Liver (tissue), 9 donors: ENCODE data around the gene IL7R. TPM values are rescaled to one million over a fixed set of nuclear protein-coding genes. Genes with fewer than 3 reads are reported as not detected.

Source experiments
- DNase-seq: peaks from one replicate; pipeline ENCODE4 v3.0.0-alpha.2; 2017; ENCODE audit warnings: low spot score
- H3K27ac ChIP-seq, 2 donors: one replicate each; pipeline ENCODE4 v1.7.0; 2013; ENCODE audit warnings: inconsistent platforms in 2 of 2, low read length in 2 of 2, control low read depth in 1 of 2, low read depth in 1 of 2, mild to moderate bottlenecking in 1 of 2
- H3K27me3 ChIP-seq, 4 donors: one replicate each; pipeline versions ENCODE4 v1.6.1 to v1.7.0; 2013; ENCODE audit warnings: low read length in 3 of 4, inconsistent platforms in 1 of 4, mild to moderate bottlenecking in 1 of 4, moderate library complexity in 1 of 4; ENCODE audit not compliant: control insufficient read depth in 4 of 4, insufficient read depth in 4 of 4
- H3K36me3 ChIP-seq, 4 donors: one replicate each; pipeline versions ENCODE4 v1.6.1 to v1.7.0; 2013; ENCODE audit warnings: low read length in 3 of 4, mild to moderate bottlenecking in 3 of 4, low read depth in 1 of 4, moderate library complexity in 1 of 4; ENCODE audit not compliant: control insufficient read depth in 4 of 4, insufficient read depth in 3 of 4
- H3K4me1 ChIP-seq, 4 donors: one replicate each; pipeline versions ENCODE4 v1.6.1 to v1.7.0; 2013; ENCODE audit warnings: low read length in 3 of 4, mild to moderate bottlenecking in 3 of 4, moderate library complexity in 1 of 4; ENCODE audit not compliant: control insufficient read depth in 4 of 4, insufficient read depth in 4 of 4
- H3K4me3 ChIP-seq, 3 donors: one replicate each; pipeline versions ENCODE4 v1.6.1 to v1.7.0; 2013; ENCODE audit warnings: low read length in 3 of 3, control low read depth in 1 of 3, low read depth in 1 of 3, mild to moderate bottlenecking in 1 of 3
- H3K9ac ChIP-seq, 2 donors: one replicate each; pipeline ENCODE4 v1.7.0; 2013; ENCODE audit warnings: low read length in 2 of 2, mild to moderate bottlenecking in 2 of 2, moderate library complexity in 2 of 2, control low read depth in 1 of 2, low read depth in 1 of 2
- H3K9me3 ChIP-seq, 4 donors: one replicate each; pipeline versions ENCODE4 v1.6.1 to v1.7.0; 2013; ENCODE audit warnings: low read length in 3 of 4; ENCODE audit not compliant: control insufficient read depth in 4 of 4
- FOXA1 ChIP-seq: IDR thresholded peaks from 2 replicates; pipeline ENCODE4 v1.6.1; 2016; ENCODE audit warnings: antibody characterized with exemption
- JUND ChIP-seq, 2 donors: IDR thresholded peaks; 2 replicates each; pipeline ENCODE4 v1.6.1; 2016; ENCODE audit warnings: antibody characterized with exemption in 2 of 2
- NR2F2 ChIP-seq: IDR thresholded peaks from 2 replicates; pipeline ENCODE4 v1.6.1; 2016; ENCODE audit warnings: antibody characterized with exemption
- RAD21 ChIP-seq, 2 donors: IDR thresholded peaks; 2 replicates each; pipeline ENCODE4 v1.6.1; 2016; ENCODE audit warnings: antibody characterized with exemption in 2 of 2, mild to moderate bottlenecking in 2 of 2
- RXRA ChIP-seq, 2 donors: IDR thresholded peaks; 2 replicates each; pipeline ENCODE4 v1.6.1; 2017 to 2018; ENCODE audit warnings: antibody characterized with exemption in 2 of 2, mild to moderate bottlenecking in 1 of 2
- SP1 ChIP-seq: IDR thresholded peaks from 2 replicates; pipeline ENCODE4 v1.6.1; 2018; ENCODE audit warnings: antibody characterized with exemption, mild to moderate bottlenecking
- TAF1 ChIP-seq: conservative IDR thresholded peaks from 2 replicates; pipeline ENCODE4 v1.6.1; 2016; ENCODE audit warnings: antibody characterized with exemption, mild to moderate bottlenecking
- WGBS: extraction: QIAGEN DNeasy Blood & Tissue Kit; methylation state at CpG from one replicate; pipeline ENCODE4 v1.1.7; 2013; 5-methylcytosine and 5-hydroxymethylcytosine counted together
- polyA plus RNA-seq, 2 donors: library from polyadenylated mRNA; stranded (reverse) in 1 of 2; unstranded in 1 of 2; fragments of 200-250 nt in 1 of 2; fragments of >200 nt in 1 of 2; fragmentation: Nextera tagmentation in 1 of 2; extraction: Ambion mirVana in 1 of 2; gene quantifications; one replicate each; pipeline versions ENCODE4 v1.2.1 to v1.2.3, GENCODE V29; 2013 to 2015
- total RNA-seq, 2 donors: library from RNA; depleted of rRNA; stranded (reverse); fragments of >200 nt; gene quantifications; one replicate each; pipeline ENCODE4 v1.2.3, GENCODE V29; 2014
- TF ChIP-seq, protein P1 (sequence below): IDR thresholded peaks from 2 replicates; pipeline ENCODE4 v1.6.1; 2016; ENCODE audit warnings: antibody characterized with exemption
- TF ChIP-seq, protein P2 (sequence below): IDR thresholded peaks from 2 replicates; pipeline ENCODE4 v1.6.1; 2016; ENCODE audit warnings: antibody characterized with exemption, mild to moderate bottlenecking
- TF ChIP-seq, protein P3 (sequence below): IDR thresholded peaks from 2 replicates; pipeline ENCODE4 v1.6.1; 2016; ENCODE audit warnings: antibody characterized with exemption
- TF ChIP-seq, protein P4 (sequence below): IDR thresholded peaks from 2 replicates; pipeline ENCODE4 v1.6.1; 2016; ENCODE audit warnings: antibody characterized with exemption
- donor health status: healthy.
- donor health status: healthy.
- donor health status: healthy.
- donor health status: healthy.
- donor health status: healthy.

IL7R gene
- total and polyA plus RNA-seq, 4 donors: 1.0 to 5.4 (median 2.4) TPM

DNA sequence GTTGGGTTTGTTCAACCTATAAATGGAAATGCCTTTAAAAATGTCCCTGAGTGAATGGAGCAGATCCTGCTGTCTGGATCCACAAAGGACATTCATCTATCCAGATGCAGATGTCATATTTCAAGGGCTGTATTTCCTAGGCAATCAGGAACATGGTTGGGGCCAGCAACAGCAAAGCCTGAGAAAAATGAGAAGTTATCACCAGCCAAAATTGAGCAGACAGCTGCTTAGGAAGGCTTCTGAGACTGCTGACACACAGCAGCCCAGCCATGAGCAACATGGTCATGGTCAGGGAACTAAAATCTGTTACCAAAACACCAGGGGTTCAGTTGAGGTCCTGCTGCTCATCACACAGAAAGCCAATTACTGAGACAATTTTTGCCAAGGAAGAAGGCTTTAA, 9.2 kb upstream of the IL7R start:
- Histone ChIP-seq H3K4me1 (peaks cover 0 to 6% (median 0%) of the 10 kb centered on the region in 4 donors), H3K9ac (no peak overlapping the region), H3K27ac (no peak overlapping the region), H3K27me3 (no peaks in the 10 kb centered on the region), H3K9me3 (peaks cover 0 to 6% (median under 1%) of the 10 kb centered on the region in 4 donors), H3K4me3 (no peak overlapping the region), H3K36me3 (no peaks in the 10 kb centered on the region)
- no peak for DNase-seq
- no peak for TF ChIP-seq TAF1
- TF ChIP-seq, protein P1, sequence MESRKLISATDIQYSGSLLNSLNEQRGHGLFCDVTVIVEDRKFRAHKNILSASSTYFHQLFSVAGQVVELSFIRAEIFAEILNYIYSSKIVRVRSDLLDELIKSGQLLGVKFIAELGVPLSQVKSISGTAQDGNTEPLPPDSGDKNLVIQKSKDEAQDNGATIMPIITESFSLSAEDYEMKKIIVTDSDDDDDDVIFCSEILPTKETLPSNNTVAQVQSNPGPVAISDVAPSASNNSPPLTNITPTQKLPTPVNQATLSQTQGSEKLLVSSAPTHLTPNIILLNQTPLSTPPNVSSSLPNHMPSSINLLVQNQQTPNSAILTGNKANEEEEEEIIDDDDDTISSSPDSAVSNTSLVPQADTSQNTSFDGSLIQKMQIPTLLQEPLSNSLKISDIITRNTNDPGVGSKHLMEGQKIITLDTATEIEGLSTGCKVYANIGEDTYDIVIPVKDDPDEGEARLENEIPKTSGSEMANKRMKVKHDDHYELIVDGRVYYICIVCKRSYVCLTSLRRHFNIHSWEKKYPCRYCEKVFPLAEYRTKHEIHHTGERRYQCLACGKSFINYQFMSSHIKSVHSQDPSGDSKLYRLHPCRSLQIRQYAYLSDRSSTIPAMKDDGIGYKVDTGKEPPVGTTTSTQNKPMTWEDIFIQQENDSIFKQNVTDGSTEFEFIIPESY: no peak
- TF ChIP-seq, protein P2, sequence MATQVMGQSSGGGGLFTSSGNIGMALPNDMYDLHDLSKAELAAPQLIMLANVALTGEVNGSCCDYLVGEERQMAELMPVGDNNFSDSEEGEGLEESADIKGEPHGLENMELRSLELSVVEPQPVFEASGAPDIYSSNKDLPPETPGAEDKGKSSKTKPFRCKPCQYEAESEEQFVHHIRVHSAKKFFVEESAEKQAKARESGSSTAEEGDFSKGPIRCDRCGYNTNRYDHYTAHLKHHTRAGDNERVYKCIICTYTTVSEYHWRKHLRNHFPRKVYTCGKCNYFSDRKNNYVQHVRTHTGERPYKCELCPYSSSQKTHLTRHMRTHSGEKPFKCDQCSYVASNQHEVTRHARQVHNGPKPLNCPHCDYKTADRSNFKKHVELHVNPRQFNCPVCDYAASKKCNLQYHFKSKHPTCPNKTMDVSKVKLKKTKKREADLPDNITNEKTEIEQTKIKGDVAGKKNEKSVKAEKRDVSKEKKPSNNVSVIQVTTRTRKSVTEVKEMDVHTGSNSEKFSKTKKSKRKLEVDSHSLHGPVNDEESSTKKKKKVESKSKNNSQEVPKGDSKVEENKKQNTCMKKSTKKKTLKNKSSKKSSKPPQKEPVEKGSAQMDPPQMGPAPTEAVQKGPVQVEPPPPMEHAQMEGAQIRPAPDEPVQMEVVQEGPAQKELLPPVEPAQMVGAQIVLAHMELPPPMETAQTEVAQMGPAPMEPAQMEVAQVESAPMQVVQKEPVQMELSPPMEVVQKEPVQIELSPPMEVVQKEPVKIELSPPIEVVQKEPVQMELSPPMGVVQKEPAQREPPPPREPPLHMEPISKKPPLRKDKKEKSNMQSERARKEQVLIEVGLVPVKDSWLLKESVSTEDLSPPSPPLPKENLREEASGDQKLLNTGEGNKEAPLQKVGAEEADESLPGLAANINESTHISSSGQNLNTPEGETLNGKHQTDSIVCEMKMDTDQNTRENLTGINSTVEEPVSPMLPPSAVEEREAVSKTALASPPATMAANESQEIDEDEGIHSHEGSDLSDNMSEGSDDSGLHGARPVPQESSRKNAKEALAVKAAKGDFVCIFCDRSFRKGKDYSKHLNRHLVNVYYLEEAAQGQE: no peak
- TF ChIP-seq FOXA1: no peak
- TF ChIP-seq NR2F2: no peak
- TF ChIP-seq RXRA (IDR thresholded peaks at IDR 0.05): no peak
- TF ChIP-seq, protein P3, sequence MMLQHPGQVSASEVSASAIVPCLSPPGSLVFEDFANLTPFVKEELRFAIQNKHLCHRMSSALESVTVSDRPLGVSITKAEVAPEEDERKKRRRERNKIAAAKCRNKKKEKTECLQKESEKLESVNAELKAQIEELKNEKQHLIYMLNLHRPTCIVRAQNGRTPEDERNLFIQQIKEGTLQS: no peak
- no peak for TF ChIP-seq SP1
- TF ChIP-seq RAD21 (IDR thresholded peaks at IDR 0.05): no peak
- TF ChIP-seq JUND (IDR thresholded peaks at IDR 0.05): no peak
- TF ChIP-seq, protein P4, sequence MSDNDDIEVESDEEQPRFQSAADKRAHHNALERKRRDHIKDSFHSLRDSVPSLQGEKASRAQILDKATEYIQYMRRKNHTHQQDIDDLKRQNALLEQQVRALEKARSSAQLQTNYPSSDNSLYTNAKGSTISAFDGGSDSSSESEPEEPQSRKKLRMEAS: no peak

DNA sequence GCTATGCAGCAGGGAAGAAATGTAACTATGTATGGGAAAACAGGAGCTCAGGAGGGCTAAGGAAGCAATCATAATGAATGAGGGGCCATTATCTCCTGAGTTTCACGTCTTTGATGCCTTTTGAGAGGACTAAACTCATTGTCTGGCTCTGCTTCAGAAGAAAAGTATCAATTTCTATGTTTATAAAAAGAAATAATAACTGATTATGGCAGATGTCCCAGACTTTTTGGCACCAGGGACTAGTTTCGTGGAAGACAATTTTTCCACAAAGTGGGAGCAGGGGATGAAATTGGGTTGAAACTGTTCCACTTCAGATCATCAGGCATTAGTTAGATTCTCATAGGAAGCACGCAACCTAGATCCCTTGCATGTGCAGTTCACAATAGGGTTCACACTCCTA, 8.7 kb upstream of the IL7R start:
- Histone ChIP-seq H3K27me3 (no peaks in the 10 kb centered on the region), H3K9me3 (peaks cover 0 to 6% (median under 1%) of the 10 kb centered on the region in 4 donors), H3K36me3 (no peaks in the 10 kb centered on the region), H3K4me1 (peaks cover 0 to 6% (median 0%) of the 10 kb centered on the region in 4 donors), H3K9ac (no peak overlapping the region), H3K4me3 (no peak overlapping the region), H3K27ac (no peak overlapping the region)
- TF ChIP-seq JUND (IDR thresholded peaks at IDR 0.05) (no peak), SP1 (no peak), NR2F2 (no peak)
- TF ChIP-seq, protein P1: no peak
- WGBS: 76% methylated on average over 3 of the region's 3 CpGs
- DNase-seq: no peak
